GM10847 (cell line): ENCODE measurements around the gene LOXHD1.

Source experiments
- POLR2A ChIP-seq: IDR thresholded peaks from 2 replicates; pipeline ENCODE4 v1.6.1; 2011; ENCODE audit not compliant: insufficient read length; ENCODE audit errors: extremely low read depth

LOXHD1 gene

DNA sequence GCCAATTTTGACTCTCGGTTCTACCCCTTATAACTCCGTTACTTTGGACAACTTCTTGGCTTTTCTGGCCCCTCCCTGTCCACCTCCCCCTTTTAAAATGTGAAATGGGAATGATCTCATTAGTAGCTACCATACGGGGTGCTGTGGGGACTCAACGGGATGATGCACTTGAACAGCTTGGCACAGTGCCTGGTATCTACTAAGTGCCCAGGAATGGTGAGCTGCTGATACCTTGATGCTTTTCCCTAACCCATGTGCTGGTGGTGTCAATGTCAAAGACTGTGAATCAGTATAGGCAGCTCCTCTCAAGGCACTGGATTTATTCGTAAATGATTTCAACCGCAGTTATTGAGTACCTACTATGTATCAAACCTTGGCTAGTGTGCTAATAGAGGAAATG, 204.2 kb downstream of the LOXHD1 start:
- TF ChIP-seq POLR2A = no peak

GRCh38 chr18:46449499-46449898, 207.5 kb downstream of the LOXHD1 start:
- no peak for TF ChIP-seq POLR2A

DNA sequence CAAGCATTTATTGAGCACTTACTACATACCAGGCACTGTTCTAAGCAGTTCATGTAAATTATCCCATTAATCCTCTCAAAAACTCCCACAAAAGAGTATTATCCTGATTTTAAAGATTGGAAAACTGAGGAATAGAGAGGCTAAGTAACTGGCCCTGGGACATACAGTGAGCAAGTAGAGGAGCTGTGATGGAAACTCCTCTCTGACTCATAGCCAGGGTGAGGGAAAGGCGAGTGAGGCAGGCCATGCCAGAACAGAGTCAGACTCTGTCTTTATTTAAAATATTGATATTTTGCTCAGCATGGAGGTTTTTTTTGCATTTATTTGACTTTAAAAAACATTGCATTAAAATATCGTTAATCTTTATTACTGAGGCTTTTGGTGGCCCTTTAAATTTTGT, 208.0 kb downstream of the LOXHD1 start:
- no peak for TF ChIP-seq POLR2A

GRCh38 chr18:46448347-46448746, 208.7 kb downstream of the LOXHD1 start:
- no peak for TF ChIP-seq POLR2A

DNA sequence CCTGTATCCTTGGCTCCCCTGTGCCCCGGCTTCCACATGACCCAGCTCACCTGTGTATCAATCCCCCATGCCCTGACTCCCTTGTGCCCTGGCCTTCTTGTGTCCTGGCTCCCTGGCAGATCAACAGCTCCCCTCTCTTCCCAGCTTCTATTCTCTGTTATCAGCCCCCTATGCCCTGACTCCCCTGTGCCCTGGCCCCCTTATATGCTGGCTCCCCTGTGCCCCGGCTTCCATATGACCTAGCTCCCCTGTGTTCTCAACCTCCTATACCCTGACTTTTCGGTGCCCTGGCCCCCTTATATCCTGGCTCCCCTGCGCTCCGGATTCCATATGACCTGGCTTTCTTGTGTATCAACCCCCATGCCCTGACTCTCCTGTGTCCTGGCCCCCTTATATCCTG, 209.2 kb downstream of the LOXHD1 start:
- no peak for TF ChIP-seq POLR2A

DNA sequence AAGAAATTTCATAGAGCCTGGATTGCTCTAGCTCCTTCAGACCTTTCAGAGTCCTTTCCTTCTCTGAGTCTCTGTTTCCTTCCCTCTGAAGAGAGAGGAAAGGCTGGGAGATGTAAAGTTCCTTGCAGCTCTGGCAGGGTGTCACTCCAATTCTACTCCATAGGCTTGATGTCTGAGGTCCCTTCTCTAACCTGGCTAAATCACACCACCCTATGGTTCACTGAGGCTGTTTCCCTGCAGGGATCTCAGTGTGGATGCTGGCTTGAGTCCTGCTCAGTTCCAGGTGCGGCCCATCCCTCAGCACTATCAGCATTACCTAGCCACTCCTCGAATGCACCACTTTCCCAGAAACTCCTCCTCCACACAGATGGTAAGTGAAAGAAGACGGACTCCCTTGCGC, 209.7 kb downstream of the LOXHD1 start:
- no peak for TF ChIP-seq POLR2A

DNA sequence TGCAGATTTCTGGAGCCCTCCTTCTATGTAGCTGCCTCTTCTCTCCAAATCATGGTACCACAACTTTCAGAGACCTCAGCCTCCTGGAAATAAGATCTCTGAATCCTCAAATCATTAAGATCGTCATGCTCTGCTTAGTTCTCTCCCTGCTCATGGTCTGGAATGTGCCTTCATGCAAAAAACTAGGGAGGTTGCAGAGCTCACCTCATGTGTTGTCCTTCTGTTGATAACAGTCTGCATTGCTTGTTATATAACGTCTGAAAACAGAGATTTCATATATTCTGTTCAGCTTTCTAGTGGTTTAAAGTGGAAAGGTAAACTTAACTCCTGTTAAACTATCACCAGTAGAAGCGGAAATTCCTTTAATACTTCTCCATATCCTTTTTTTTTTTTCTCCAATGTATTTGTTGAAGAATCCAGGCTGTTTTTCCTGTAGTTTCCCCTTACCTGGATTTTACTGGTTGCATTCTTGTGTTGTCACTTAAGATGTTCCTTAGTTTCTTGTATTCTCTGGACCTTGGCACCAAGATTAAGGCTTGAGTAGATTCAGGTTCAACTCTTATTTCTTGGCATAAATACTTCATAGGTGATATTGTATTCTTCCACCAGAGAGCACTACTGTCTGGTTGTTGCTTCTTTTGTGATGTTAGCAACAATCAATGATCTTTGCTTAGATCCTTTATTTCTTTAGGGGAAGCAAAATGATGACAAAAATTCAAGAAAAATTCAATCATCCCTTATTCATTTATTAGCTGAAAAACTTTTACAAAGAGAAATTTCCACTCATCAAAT, 211.3 kb downstream of the LOXHD1 start:
- TF ChIP-seq POLR2A = no peak

GRCh38 chr18:46439037-46439436, 218.0 kb downstream of the LOXHD1 start:
- no peak for TF ChIP-seq POLR2A

GRCh38 chr18:46437061-46437460, 220.0 kb downstream of the LOXHD1 start:
- no peak for TF ChIP-seq POLR2A

DNA sequence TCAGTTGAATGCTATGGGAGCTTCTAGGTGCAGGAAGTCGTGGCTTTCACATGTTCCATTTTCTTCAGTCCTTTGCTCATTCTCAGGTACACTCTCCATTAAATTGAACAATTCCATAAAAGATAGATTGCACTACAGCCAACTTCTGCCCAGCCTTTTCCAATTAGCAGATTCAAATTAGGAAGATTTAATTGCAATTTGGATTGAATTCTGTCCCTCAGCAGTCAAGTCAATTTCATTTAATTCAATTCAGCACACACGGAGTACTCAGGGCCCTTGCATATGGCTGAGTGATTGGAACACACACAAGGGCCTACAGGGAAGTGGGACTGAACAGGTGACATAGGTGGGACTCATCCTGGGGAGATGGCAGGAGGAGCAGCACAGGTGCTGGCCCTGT, 220.4 kb downstream of the LOXHD1 start:
- TF ChIP-seq POLR2A = no peak

DNA sequence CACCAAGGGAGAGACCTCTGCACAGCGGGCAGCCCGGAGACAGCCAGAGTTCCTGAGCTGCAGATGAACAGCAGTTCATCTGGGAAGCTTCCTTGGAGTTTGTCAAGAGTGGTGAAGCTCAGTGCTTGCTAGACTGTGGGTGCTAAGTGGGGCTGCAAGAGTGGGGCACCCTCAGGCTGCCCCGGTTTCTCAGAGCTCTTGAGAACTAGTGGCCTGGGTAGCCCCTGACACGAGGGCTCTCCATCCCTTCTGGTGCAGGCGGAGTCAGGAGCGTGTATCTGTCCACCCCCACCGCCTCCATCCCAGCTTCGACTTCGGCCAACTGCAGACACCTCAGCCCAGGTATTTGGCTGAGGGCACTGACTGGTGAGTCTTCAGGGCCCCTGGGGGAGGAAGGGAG, 222.0 kb downstream of the LOXHD1 start:
- no peak for TF ChIP-seq POLR2A

- TF ChIP-seq POLR2A = no peak
These were observed 222.4 kb downstream of the LOXHD1 start for GRCh38 chr18:46434629-46435028.

DNA sequence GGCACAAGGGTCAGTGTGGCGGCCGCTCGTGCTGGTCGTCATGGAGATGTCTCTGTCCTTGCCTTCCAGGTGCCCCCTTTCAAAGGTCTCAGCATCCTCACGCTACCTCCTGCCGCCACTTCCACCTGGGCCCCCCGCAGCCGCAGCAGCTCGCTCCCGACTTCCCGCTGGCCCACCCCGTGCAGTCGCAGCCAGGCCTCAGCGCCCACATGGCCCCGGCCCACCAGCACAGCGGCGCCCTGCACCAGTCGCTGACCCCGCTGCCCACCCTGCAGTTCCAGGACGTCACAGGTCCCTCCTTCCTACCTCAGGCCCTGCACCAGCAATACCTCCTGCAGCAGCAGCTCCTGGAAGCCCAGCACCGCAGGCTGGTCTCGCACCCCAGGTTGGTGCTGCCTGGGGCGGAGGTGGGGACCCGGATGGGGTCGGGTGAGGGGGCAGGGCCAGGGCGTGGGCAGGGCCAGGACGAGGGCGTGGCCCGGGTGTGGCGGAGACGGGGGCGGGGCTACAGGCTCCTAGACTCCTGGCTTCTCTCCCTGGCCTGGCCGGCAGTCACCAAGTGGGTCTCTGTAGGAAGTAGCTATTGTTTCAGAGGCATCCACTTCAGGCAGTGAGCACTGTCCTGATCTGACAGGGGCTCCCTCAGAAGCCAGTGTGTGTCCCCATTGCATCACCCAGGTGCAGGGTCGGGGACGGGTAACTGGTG, 223.7 kb downstream of the LOXHD1 start:
- TF ChIP-seq POLR2A = no peak

- TF ChIP-seq POLR2A = no peak
These were observed 225.4 kb downstream of the LOXHD1 start for GRCh38 chr18:46431522-46432171.

DNA sequence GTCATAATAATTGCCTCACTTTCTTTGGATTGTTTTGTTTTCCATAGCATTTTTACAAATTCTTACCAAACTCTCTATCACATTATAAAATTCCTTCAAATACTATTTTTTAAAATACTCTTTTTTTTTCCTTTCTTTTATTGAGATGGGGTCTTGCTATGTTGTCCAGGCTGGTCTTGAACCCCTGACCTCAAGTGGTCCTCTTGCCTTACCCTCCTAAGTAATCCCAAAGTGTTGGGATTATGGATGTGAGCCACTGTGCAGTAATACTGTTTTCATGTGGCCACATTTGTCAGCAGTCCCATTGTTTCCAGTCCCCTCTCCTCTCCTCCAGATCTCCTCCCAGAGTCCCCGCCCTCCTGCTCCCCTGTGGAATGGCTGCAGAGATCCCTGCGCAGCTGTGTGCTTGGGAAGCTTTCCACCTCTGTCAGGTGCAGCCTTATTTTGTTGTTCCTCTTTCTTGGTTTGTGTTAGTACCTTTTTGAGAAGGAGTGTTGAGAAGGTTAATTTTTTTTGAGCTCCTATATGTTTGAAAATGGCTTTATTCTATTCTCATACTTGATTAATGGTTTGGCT, 227.3 kb downstream of the LOXHD1 start:
- no peak for TF ChIP-seq POLR2A

GRCh38 chr18:46429130-46429529, 227.9 kb downstream of the LOXHD1 start:
- no peak for TF ChIP-seq POLR2A

DNA sequence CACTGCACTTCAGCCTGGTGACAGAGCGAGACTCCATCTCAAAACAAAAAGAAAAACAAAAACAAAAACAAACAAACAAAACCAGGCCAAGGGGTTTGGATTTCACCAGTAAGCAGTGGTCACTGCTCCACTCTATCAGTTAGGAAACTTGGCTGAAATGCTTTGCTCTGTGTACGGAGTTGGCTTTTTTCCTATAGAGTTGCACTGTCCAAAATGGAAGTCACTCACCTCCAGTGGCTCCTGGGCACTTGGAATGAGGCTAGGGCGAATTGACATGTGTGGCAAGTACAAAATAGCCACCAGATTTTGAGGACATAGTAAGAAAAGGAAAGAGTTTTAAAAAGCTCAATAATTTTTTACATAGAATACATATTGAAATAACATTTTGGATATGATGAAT, 228.7 kb downstream of the LOXHD1 start:
- no peak for TF ChIP-seq POLR2A
